Stimulated activated CD4-positive, alpha-beta T cell treated with anti-CD3 and anti-CD28 coated beads, Interleukin-4, amount 100 ng/mL, for 1 hour (primary cell): ENCODE results near the gene PUM1.

ENCODE experiments used
- DNase-seq: peaks from one replicate; pipeline ENCODE4 v3.0.0-alpha.2; 2020

The PUM1 gene

GRCh38 chr1:30903343-30904034 lies 162.0 kb downstream of the PUM1 start:
- DNase-seq = no peak

GRCh38 chr1:30902593-30903290 lies 162.8 kb downstream of the PUM1 start:
- no peak for DNase-seq

GRCh38 chr1:30901798-30902581 lies 163.5 kb downstream of the PUM1 start:
- no peak for DNase-seq

GRCh38 chr1:30900931-30901560 lies 164.5 kb downstream of the PUM1 start:
- DNase-seq = no peak

- no peak for DNase-seq
Observed at GRCh38 chr1:30900486-30900885, 165.0 kb downstream of the PUM1 start.

- DNase-seq = no peak
Observed at GRCh38 chr1:30899577-30900389, 165.7 kb downstream of the PUM1 start.

- no peak for DNase-seq
Observed at GRCh38 chr1:30898031-30898815, 167.3 kb downstream of the PUM1 start.

- no peak for DNase-seq
Observed at GRCh38 chr1:30896905-30897304, 168.6 kb downstream of the PUM1 start.

GRCh38 chr1:30895944-30896660 lies 169.4 kb downstream of the PUM1 start:
- no peak for DNase-seq

- DNase-seq = no peak
Observed at GRCh38 chr1:30895382-30895943, 170.1 kb downstream of the PUM1 start.

- no peak for DNase-seq
Observed at GRCh38 chr1:30894508-30894973, 171.0 kb downstream of the PUM1 start.

GRCh38 chr1:30893776-30894507 lies 171.6 kb downstream of the PUM1 start:
- no peak for DNase-seq

- DNase-seq = no peak
Observed at GRCh38 chr1:30892671-30893073, 172.8 kb downstream of the PUM1 start.

GRCh38 chr1:30891227-30891552 lies 174.3 kb downstream of the PUM1 start:
- no peak for DNase-seq

GRCh38 chr1:30890502-30891226 lies 174.9 kb downstream of the PUM1 start:
- DNase-seq = no peak

- no peak for DNase-seq
Observed at GRCh38 chr1:30889511-30889910, 176.0 kb downstream of the PUM1 start.

- DNase-seq = no peak
Observed at GRCh38 chr1:30888975-30889374, 176.5 kb downstream of the PUM1 start.

GRCh38 chr1:30888391-30888790 lies 177.1 kb downstream of the PUM1 start:
- no peak for DNase-seq
